Naive thymus-derived CD4-positive, alpha-beta T cell (primary cell): ENCODE measurements around the gene ZNF839. TPM values are rescaled to one million over a fixed set of nuclear protein-coding genes. Genes with fewer than 3 reads are reported as not detected.
"Not testable (repeated sequence)": the region's sequence is repeated elsewhere in the genome, so short reads cannot be mapped to it uniquely, and the experiment has no call there.

ENCODE experiments used
- ATAC-seq: fragments of 150-1000 bp; cut with Tn5 transposase; 2 replicates; pipeline ENCODE4 v1.10.0; 2021; ENCODE audit warnings: mild to moderate bottlenecking, moderate library complexity
- CTCF ChIA-PET: fragments of 350-600 bp; sonication (Branson Sonifier 250); formaldehyde crosslinking; loops from one replicate; lab custom pipeline; 2021; ENCODE audit warnings: antibody characterized with exemption; lab: Charles Lee
- POLR2A ChIA-PET: fragments of 350-600 bp; sonication (Branson Sonifier 250); formaldehyde crosslinking; loops from one replicate; lab custom pipeline; 2021; ENCODE audit warnings: antibody characterized with exemption, inconsistent platforms; lab: Charles Lee
- DNase-seq, 9 donors: peaks; one replicate each; pipeline versions ENCODE4 v3.0.0 to v3.0.0-alpha.2; 2020 to 2022; ENCODE audit warnings: mixed read lengths in 1 of 9
- H3K27ac ChIP-seq: one replicate; pipeline ENCODE4 v1.7.0; 2013; ENCODE audit warnings: mild to moderate bottlenecking, low read depth, low read length, moderate library complexity
- H3K27me3 ChIP-seq, 2 donors: one replicate each; pipeline ENCODE4 v1.7.0; 2013; ENCODE audit warnings: low read length in 2 of 2, mild to moderate bottlenecking in 2 of 2, moderate library complexity in 2 of 2; ENCODE audit not compliant: control insufficient read depth in 2 of 2, insufficient read depth in 2 of 2
- H3K36me3 ChIP-seq, 3 experiments: 1 replicate in 2 of 3; 2 replicates in 1 of 3; pipeline ENCODE4 v1.7.0; 2013; ENCODE audit warnings: low read length in 3 of 3, mild to moderate bottlenecking in 3 of 3, moderate library complexity in 1 of 3; ENCODE audit not compliant: insufficient read depth in 3 of 3, control insufficient read depth in 2 of 3
- H3K4me1 ChIP-seq, 2 donors: one replicate each; pipeline ENCODE4 v1.7.0; 2013; ENCODE audit warnings: low read length in 2 of 2, mild to moderate bottlenecking in 2 of 2, moderate library complexity in 1 of 2; ENCODE audit not compliant: control insufficient read depth in 2 of 2, insufficient read depth in 2 of 2
- H3K4me3 ChIP-seq: 2 replicates; pipeline ENCODE4 v1.7.0; 2013; ENCODE audit warnings: mild to moderate bottlenecking, low read length
- H3K9me3 ChIP-seq, 3 experiments: 1 replicate in 2 of 3; 2 replicates in 1 of 3; pipeline ENCODE4 v1.7.0; 2013; ENCODE audit warnings: low read length in 3 of 3; ENCODE audit not compliant: control insufficient read depth in 2 of 3
- H3K27ac Mint-ChIP-seq, 9 donors: one replicate each; pipeline ENCODE4 v1.8.0; 2020 to 2022; ENCODE audit warnings: mixed read lengths in 9 of 9, mild to moderate bottlenecking in 8 of 9, moderate library complexity in 5 of 9, inconsistent platforms in 2 of 9
- H3K27me3 Mint-ChIP-seq, 5 donors: one replicate each; pipeline ENCODE4 v1.8.0; 2021 to 2022; ENCODE audit warnings: mixed read lengths in 5 of 5, mild to moderate bottlenecking in 1 of 5
- H3K36me3 Mint-ChIP-seq, 5 donors: one replicate each; pipeline ENCODE4 v1.8.0; 2020 to 2022; ENCODE audit warnings: mixed read lengths in 5 of 5, mild to moderate bottlenecking in 3 of 5, inconsistent platforms in 1 of 5
- H3K4me1 Mint-ChIP-seq, 7 donors: one replicate each; pipeline ENCODE4 v1.8.0; 2020 to 2022; ENCODE audit warnings: mixed read lengths in 7 of 7, mild to moderate bottlenecking in 3 of 7, inconsistent platforms in 1 of 7
- H3K4me3 Mint-ChIP-seq, 10 donors: one replicate each; pipeline ENCODE4 v1.8.0; 2020 to 2022; ENCODE audit warnings: mild to moderate bottlenecking in 10 of 10, mixed read lengths in 10 of 10, moderate library complexity in 6 of 10, inconsistent platforms in 2 of 10
- H3K9me3 Mint-ChIP-seq, 11 donors: one replicate each; pipeline ENCODE4 v1.8.0; 2020 to 2022; ENCODE audit warnings: mixed read lengths in 11 of 11, mild to moderate bottlenecking in 4 of 11, inconsistent platforms in 1 of 11, moderate library complexity in 1 of 11
- intact Hi-C, 2 donors: fragments of 100-400 bp; cut with micrococcal nuclease; formaldehyde crosslinking; loops; one replicate each; pipeline ENCODE4 v1.15.1; 2023
- polyA plus RNA-seq, 2 donors: library from polyadenylated mRNA; unstranded; fragments of 300-500 nt; fragmentation: Illumina TruSeq; gene quantifications; one replicate each; pipeline ENCODE4 v1.2.3, GENCODE V29; 2021
- total RNA-seq, 6 experiments: library from RNA in 5 of 6; stranded (reverse) in 5 of 6; gene quantifications; 1 replicate in 5 of 6; 2 replicates in 1 of 6; pipeline ENCODE4 v1.2.3 and lab custom pipeline; 2021 to 2026

Gene ZNF839
- total and polyA plus RNA-seq, 7 experiments from 2014 or later = 5.9 to 24.9 (median 20.3) TPM

DNA sequence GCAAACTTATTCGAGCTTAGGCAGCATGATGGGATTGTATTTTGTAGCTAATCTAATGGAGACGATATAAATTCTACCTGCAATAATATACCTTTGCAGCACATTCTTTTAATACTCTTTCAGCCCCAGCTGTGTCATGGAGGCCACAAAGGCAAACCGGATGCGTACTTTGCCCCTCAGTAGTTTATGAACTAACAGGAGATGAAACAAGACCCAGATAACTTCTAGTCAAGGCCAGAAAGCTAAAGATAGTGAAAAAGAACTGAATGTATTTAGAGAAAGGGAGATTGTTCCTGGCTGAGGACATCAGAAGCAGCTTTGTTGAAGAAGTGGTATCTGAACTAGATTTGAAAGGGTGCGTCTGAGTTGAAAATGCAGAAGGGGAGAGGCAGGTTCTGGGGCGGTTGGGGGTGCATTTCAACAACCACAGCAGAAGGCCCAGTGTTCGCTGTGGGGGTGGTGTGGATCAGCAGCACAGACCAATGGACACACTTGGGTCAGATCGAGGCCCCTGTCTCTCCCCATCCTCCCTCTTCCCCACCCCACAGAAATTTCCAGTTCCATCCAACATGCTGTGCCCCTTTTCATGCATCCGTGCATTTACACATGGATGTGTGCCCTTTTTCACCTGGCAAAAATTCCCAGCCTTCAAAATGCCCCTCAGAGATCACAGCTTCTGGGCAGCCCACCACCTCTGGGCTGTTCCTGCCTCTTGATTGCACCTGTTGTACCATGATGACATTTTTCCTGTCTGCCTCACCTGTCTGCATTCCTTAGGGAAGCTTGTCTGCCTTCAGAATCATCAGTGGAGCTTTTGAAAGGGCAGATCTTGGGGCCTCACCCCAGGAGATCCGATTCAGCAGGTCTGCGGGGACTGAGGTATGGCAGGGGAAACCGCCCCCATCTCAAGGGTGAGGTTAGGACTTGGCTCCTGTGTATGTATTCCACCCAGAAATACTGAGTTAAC is 2.2 kb downstream of the ZNF839 start:
- H3K9me3 ChIP-seq = no peaks in the 10 kb centered on the region
- ChIA-PET CTCF (interaction anchor here (0.5 to 2.0 kb wide), 4 partner anchors 17 to 1076 kb away, joined by 4 to 5 read pairs (median 5); partner anchors contain the start of gene MOK), POLR2A (interaction anchor here (0.7 kb wide), 1 partner anchor 173 kb away, joined by 3 read pairs; no protein-coding TSS in a partner anchor)
- H3K9me3 Mint-ChIP-seq = peaks cover 0 to 8% (median 0%) of the 10 kb centered on the region in 11 donors
- H3K27ac ChIP-seq = peak overlapping the region; percentile 25
- intact Hi-C loops = no loop called here
- peaks cover 0 to 2% (median 0%) of the 10 kb centered on the region in 5 donors for H3K27me3 Mint-ChIP-seq
- H3K36me3 ChIP-seq = peaks cover 0 to 10% (median 7%) of the 10 kb centered on the region in 3 experiments
- H3K27me3 ChIP-seq = no peaks in the 10 kb centered on the region
- ATAC-seq (no peak), DNase-seq (no peak)
- peak overlapping the region in 8 of 9 donors; percentile 4 to 95 (median 71) for H3K27ac Mint-ChIP-seq
- peaks cover 17 to 61% (median 42%) of the 10 kb centered on the region in 7 donors for H3K4me1 Mint-ChIP-seq
- H3K36me3 Mint-ChIP-seq = peaks cover 0 to 5% (median 4%) of the 10 kb centered on the region in 5 donors
- H3K4me3 Mint-ChIP-seq = peak overlapping the region in 7 of 10 donors; percentile 6 to 99 (median 36)
- no peak overlapping the region for H3K4me3 ChIP-seq
- H3K4me1 ChIP-seq = peaks cover 29 to 30% of the 10 kb centered on the region in 2 donors

DNA sequence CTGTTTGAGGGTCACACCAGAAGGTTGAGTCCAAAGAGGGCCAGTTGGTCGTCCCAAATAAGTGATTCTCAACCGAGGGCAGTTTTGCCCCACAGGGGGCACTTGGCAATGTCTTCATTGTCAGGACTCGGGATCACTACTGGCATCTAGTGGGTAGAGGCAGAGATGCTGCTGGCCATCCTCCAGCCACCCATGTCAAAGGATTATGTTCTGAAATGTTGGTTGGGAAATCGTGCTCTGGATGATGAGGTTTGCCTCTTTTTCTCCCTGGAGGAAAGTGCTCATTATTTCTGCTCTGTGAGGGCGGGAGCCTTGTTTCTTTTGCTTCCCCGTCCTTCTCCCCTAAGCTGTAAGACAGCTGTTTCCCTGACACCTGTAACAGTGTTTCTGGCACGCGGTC is 3.6 kb downstream of the ZNF839 start:
- Mint-ChIP-seq H3K27me3 (no peaks in the 10 kb centered on the region), H3K36me3 (peaks cover 0 to 5% (median 4%) of the 10 kb centered on the region in 5 donors), H3K27ac (peak overlapping the region in 6 of 9 donors; percentile 4 to 81 (median 58)), H3K4me1 (peaks cover 15 to 47% (median 29%) of the 10 kb centered on the region in 7 donors), H3K9me3 (no peaks in the 10 kb centered on the region), H3K4me3 (peak overlapping the region in 2 of 10 donors; percentile 36 to 66)
- POLR2A ChIA-PET = interaction anchor here (0.5 kb wide), 1 partner anchor 105 kb away, joined by 5 read pairs; no protein-coding TSS in a partner anchor
- CTCF ChIA-PET = interaction anchor here (0.6 kb wide), 2 partner anchors 127 to 192 kb away, joined by 3 to 4 read pairs; no protein-coding TSS in a partner anchor
- DNase-seq (peak in 2 of 9 donors; percentile 14 to 27), ATAC-seq (no peak)
- H3K4me3 ChIP-seq = no peak overlapping the region
- H3K27ac ChIP-seq = no peak overlapping the region
- H3K4me1 ChIP-seq = peaks cover 19 to 20% of the 10 kb centered on the region in 2 donors
- H3K36me3 ChIP-seq = peaks cover 0 to 10% (median 7%) of the 10 kb centered on the region in 3 experiments
- intact Hi-C loops = no loop called here
- no peaks in the 10 kb centered on the region for H3K9me3 ChIP-seq
- no peaks in the 10 kb centered on the region for H3K27me3 ChIP-seq

DNA sequence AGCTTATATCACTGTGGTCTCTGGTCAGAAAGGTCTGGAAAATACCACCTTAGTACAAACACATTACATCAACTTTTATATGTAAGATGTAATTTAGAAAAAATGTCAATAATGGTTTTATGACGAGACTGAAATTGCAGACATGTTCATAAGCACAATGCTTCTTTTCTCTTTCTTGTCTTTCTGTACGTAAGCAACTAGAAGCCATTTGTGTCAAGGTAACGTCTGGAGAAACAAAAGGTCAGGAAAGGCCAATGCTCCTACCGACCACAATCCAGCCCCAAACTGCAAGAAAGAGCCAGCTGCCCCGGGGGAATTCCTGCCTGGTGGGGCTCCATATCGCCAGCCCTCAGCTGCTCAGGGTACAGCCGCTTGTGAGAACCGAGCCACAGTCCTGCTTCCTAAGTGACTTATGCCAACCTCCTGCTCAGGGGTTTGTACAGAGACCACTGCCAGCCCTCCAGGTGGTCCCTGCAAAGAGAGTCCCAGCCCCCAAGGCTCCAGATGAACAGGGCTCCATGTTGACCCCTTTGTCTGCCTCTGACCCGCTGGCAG is 6.3 kb downstream of the ZNF839 start:
- Histone ChIP-seq H3K4me3 (no peak overlapping the region), H3K27me3 (no peaks in the 10 kb centered on the region), H3K4me1 (peaks cover under 1% of the 10 kb centered on the region in 2 donors), H3K27ac (no peak overlapping the region), H3K36me3 (peaks cover 0 to 10% (median 7%) of the 10 kb centered on the region in 3 experiments), H3K9me3 (no peaks in the 10 kb centered on the region)
- no peak overlapping the region for H3K4me3 Mint-ChIP-seq
- peak overlapping the region in 2 of 9 donors; percentile 2 to 32 for H3K27ac Mint-ChIP-seq
- DNase-seq = no peak
- intact Hi-C loops = no loop called here
- ATAC-seq = no peak
- peaks cover 1 to 26% (median 11%) of the 10 kb centered on the region in 7 donors for H3K4me1 Mint-ChIP-seq
- H3K27me3 Mint-ChIP-seq = no peaks in the 10 kb centered on the region
- peaks cover 0 to 5% (median 4%) of the 10 kb centered on the region in 5 donors for H3K36me3 Mint-ChIP-seq
- H3K9me3 Mint-ChIP-seq = no peaks in the 10 kb centered on the region
- ChIA-PET CTCF (no interaction called here), POLR2A (interaction anchor here (0.7 kb wide), 1 partner anchor 38 kb away, joined by 3 read pairs; no protein-coding TSS in a partner anchor)

DNA sequence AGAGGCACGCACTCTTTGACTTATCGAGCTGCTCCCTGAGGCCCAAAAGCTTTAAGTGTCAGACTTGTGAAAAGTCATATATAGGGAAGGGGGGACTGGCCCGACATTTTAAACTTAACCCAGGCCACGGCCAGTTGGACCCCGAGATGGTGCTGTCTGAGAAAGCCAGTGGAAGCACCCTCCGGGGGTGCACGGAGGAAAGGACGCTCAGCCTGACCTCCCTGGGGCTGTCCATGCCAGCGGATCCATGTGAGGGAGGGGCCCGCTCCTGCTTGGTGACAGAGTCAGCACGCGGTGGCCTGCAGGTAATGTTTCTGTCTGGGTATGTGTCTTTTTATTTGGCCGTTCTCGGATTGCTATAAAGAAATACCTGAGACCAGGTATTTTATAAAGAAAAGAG is 7.0 kb downstream of the ZNF839 start:
- Histone ChIP-seq H3K36me3 (peaks cover 0 to 11% (median 7%) of the 10 kb centered on the region in 3 experiments), H3K4me3 (no peak overlapping the region), H3K27me3 (no peaks in the 10 kb centered on the region), H3K27ac (no peak overlapping the region), H3K4me1 (no peaks in the 10 kb centered on the region), H3K9me3 (no peaks in the 10 kb centered on the region)
- H3K4me1 Mint-ChIP-seq = peaks cover 0 to 19% (median 11%) of the 10 kb centered on the region in 7 donors
- ATAC-seq = no peak
- H3K27me3 Mint-ChIP-seq = no peaks in the 10 kb centered on the region
- H3K4me3 Mint-ChIP-seq = no peak overlapping the region
- POLR2A ChIA-PET = interaction anchor here (0.7 to 1.2 kb wide), 2 partner anchors 10 to 37 kb away, joined by 3 read pairs; no protein-coding TSS in a partner anchor
- DNase-seq = no peak
- peaks cover 0 to 7% (median 4%) of the 10 kb centered on the region in 5 donors for H3K36me3 Mint-ChIP-seq
- intact Hi-C loops = no loop called here
- CTCF ChIA-PET = no interaction called here
- H3K9me3 Mint-ChIP-seq = no peaks in the 10 kb centered on the region
- H3K27ac Mint-ChIP-seq = peak overlapping the region in 1 of 9 donors; percentile 32

DNA sequence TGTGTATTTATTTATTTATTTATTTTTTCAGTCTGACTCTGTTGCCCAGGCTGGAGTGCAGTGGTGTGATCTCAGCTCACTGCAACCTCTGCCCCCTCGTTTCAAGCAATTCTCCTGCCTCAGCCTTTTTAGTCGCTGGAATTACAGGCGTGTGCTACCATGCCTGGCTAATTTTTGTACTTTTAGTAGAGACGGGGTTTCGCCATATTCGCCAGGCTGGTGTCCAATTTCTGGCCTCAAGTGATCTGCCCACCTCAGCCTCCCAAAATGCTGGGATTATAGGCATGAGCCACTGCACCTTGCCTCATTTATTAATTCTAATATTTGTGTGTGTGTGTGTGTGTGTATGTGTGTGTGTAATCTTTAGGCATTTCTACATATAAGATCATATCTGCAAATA is 9.8 kb downstream of the ZNF839 start:
- H3K9me3 ChIP-seq, H3K4me3 Mint-ChIP-seq, H3K4me1 Mint-ChIP-seq, CTCF ChIA-PET, POLR2A ChIA-PET, H3K4me3 ChIP-seq, H3K27me3 Mint-ChIP-seq, ATAC-seq, H3K4me1 ChIP-seq, DNase-seq, intact Hi-C loops, H3K27me3 ChIP-seq, H3K27ac Mint-ChIP-seq, H3K9me3 Mint-ChIP-seq, H3K27ac ChIP-seq: not testable (repeated sequence)
- peaks cover 3 to 22% (median 8%) of the 10 kb centered on the region in 5 donors for H3K36me3 Mint-ChIP-seq
- peaks cover 0 to 27% (median 4%) of the 10 kb centered on the region in 3 experiments for H3K36me3 ChIP-seq

DNA sequence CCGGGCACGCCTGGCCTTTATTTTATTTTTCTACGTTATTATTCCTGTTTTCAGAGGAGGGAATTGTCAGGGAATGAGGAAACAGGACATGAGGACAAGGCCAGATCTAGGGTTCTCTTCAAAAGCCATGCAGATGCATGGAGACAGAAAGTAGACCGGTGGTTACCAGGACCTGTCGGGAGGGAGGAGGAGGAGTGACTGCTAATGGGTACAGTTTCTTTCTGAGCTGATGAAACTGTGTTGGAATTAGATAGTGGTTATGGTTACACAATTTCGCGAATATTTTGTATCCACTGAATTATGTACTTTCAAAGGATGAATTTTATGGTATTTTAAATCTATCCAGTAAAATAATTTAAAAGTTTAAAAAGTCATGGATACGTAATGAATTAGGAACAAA is 11.3 kb downstream of the ZNF839 start:
- H3K4me1 ChIP-seq = no peaks in the 10 kb centered on the region
- Mint-ChIP-seq H3K9me3 (no peaks in the 10 kb centered on the region), H3K36me3 (peaks cover 4 to 25% (median 8%) of the 10 kb centered on the region in 5 donors), H3K4me1 (peaks cover 0 to 7% (median 4%) of the 10 kb centered on the region in 7 donors), H3K4me3 (no peak overlapping the region), H3K27ac (no peak overlapping the region), H3K27me3 (no peaks in the 10 kb centered on the region)
- DNase-seq = no peak
- ChIA-PET CTCF (no interaction called here), POLR2A (no interaction called here)
- H3K4me3 ChIP-seq = no peak overlapping the region
- no peaks in the 10 kb centered on the region for H3K9me3 ChIP-seq
- H3K27me3 ChIP-seq = no peaks in the 10 kb centered on the region
- H3K36me3 ChIP-seq = peaks cover 0 to 36% (median 8%) of the 10 kb centered on the region in 3 experiments
- intact Hi-C loops = no loop called here
- ATAC-seq = no peak
- H3K27ac ChIP-seq = no peak overlapping the region
